T-cell (primary cell): ENCODE measurements around the gene LYST. TPM values are rescaled to one million over a fixed set of nuclear protein-coding genes. Genes with fewer than 3 reads are reported as not detected.
A peak's percentile ranks its signal among the peaks of the same experiment; 100 is the strongest.

Source experiments
- ATAC-seq, 4 experiments: fragments of 200-7000 bp in 3 of 4; fragments of 150-1000 bp in 1 of 4; cut with Tn5 transposase; replicated peaks in 1 of 4; 1 replicate in 3 of 4; 2 replicates in 1 of 4; pipeline ENCODE4 v1.10.0; 2021; ENCODE audit warnings: moderate library complexity in 3 of 4, mild to moderate bottlenecking in 2 of 4, moderate number of reproducible peaks in 1 of 4
- CTCF ChIA-PET, 2 donors: fragments of 300-600 bp; sonication (Branson Sonifier 250); formaldehyde crosslinking; loops; one replicate each; lab custom pipeline; 2022; ENCODE audit warnings: antibody characterized with exemption in 2 of 2; lab: Charles Lee
- POLR2A ChIA-PET, 2 donors: fragments of 300-600 bp; sonication (Branson Sonifier 250); formaldehyde crosslinking; loops; one replicate each; lab custom pipeline; 2022; ENCODE audit warnings: antibody characterized with exemption in 2 of 2; lab: Charles Lee
- DNase-seq, 35 experiments: peaks; one replicate each; pipeline versions ENCODE4 v3.0.0 to v3.0.0-alpha.2; 2013 to 2023
- H3K27ac ChIP-seq: one replicate; pipeline ENCODE4 v1.5.1; 2013; ENCODE audit warnings: low read length
- H3K27me3 ChIP-seq, 2 experiments: replicated peaks in 1 of 2; 1 replicate in 1 of 2; 2 replicates in 1 of 2; pipeline versions ENCODE4 v1.6.1 to v1.7.0; 2013; ENCODE audit warnings: low read length in 1 of 2, mixed read lengths in 1 of 2; ENCODE audit not compliant: control insufficient read depth in 2 of 2, insufficient read depth in 2 of 2; ENCODE audit errors: extremely low read depth in 1 of 2
- H3K36me3 ChIP-seq, 2 donors: 1 replicate in 1 of 2; 2 replicates in 1 of 2; pipeline versions ENCODE4 v1.6.1 to v1.7.0; 2013; ENCODE audit warnings: low read length in 1 of 2; ENCODE audit not compliant: control insufficient read depth in 2 of 2, insufficient read depth in 1 of 2; ENCODE audit errors: extremely low read depth in 1 of 2
- H3K4me1 ChIP-seq, 2 experiments: 1 replicate in 1 of 2; 2 replicates in 1 of 2; pipeline versions ENCODE4 v1.6.1 to v1.7.0; 2013; ENCODE audit warnings: low read length in 2 of 2, mixed read lengths in 1 of 2; ENCODE audit not compliant: insufficient read depth in 2 of 2, control insufficient read depth in 1 of 2; ENCODE audit errors: extremely low read depth in 1 of 2
- H3K4me3 ChIP-seq, 2 donors: 1 replicate in 1 of 2; 2 replicates in 1 of 2; pipeline versions ENCODE4 v1.5.1 to v1.7.0; 2013; ENCODE audit warnings: mild to moderate bottlenecking in 2 of 2, low read length in 1 of 2, moderate library complexity in 1 of 2; ENCODE audit not compliant: control insufficient read depth in 1 of 2; ENCODE audit errors: extremely low read depth in 1 of 2
- H3K9me3 ChIP-seq: 2 replicates; pipeline ENCODE4 v1.7.0; 2013
- H3K27ac Mint-ChIP-seq, 2 donors: one replicate each; pipeline ENCODE4 v1.8.0; 2020 to 2021; ENCODE audit warnings: mild to moderate bottlenecking in 2 of 2, mixed read lengths in 2 of 2
- H3K27me3 Mint-ChIP-seq, 2 donors: one replicate each; pipeline ENCODE4 v1.8.0; 2021 to 2022; ENCODE audit warnings: mixed read lengths in 2 of 2
- H3K36me3 Mint-ChIP-seq: one replicate; pipeline ENCODE4 v1.8.0; 2021; ENCODE audit warnings: mixed read lengths
- H3K4me1 Mint-ChIP-seq, 3 donors: one replicate each; pipeline ENCODE4 v1.8.0; 2020 to 2022; ENCODE audit warnings: mixed read lengths in 3 of 3, mild to moderate bottlenecking in 1 of 3
- H3K4me3 Mint-ChIP-seq, 3 donors: one replicate each; pipeline ENCODE4 v1.8.0; 2020 to 2022; ENCODE audit warnings: mild to moderate bottlenecking in 3 of 3, mixed read lengths in 3 of 3, moderate library complexity in 3 of 3
- H3K9me3 Mint-ChIP-seq, 3 donors: one replicate each; pipeline ENCODE4 v1.8.0; 2020 to 2022; ENCODE audit warnings: mixed read lengths in 3 of 3
- WGBS: methylation state at CpG from one replicate; pipeline ENCODE4 v1.1.5; 2013; ENCODE audit warnings: missing lambda C conversion rate; ENCODE audit not compliant: insufficient coverage; 5-methylcytosine and 5-hydroxymethylcytosine counted together
- total RNA-seq, 35 experiments: library from RNA in 6 of 35; stranded (reverse) in 6 of 35; fragments of 120-200 nt in 1 of 35; gene quantifications; one replicate each; pipeline versions ENCODE4 v1.2.1 to v1.2.4 and lab custom pipeline; 2013 to 2026

Gene LYST
- total RNA-seq, 5 donors from 2014 or later (not counting 1 experiment from before 2014, with no cell fraction given): 19.7 to 37.9 (median 29.1) TPM

GRCh38 chr1:235888119-235888643 lies 21.5 kb upstream of the LYST start:
- CTCF ChIA-PET: interaction anchor here in 1 of 2 donors (0.6 to 1.8 kb wide), 4 partner anchors 32 to 93 kb away, joined by 3 to 7 read pairs (median 4); no protein-coding TSS in a partner anchor
- 0% methylated on average over 1 of the region's 8 CpGs for WGBS
- peak in 32 of 35 experiments; percentile 15 to 75 (median 40) for DNase-seq
- Histone ChIP-seq H3K4me3 (peak overlapping the region in 1 of 2 donors; percentile 29), H3K9me3 (no peaks in the 10 kb centered on the region), H3K36me3 (no peaks in the 10 kb centered on the region), H3K27me3 (no peaks in the 10 kb centered on the region), H3K27ac (peak overlapping the region; percentile 90), H3K4me1 (peaks cover 7 to 27% of the 10 kb centered on the region in 2 experiments)
- Mint-ChIP-seq H3K27me3 (no peaks in the 10 kb centered on the region), H3K4me3 (peak overlapping the region; percentile 68 to 80 (median 75)), H3K9me3 (no peaks in the 10 kb centered on the region), H3K4me1 (peaks cover 22 to 28% (median 22%) of the 10 kb centered on the region in 3 donors), H3K36me3 (no peaks in the 10 kb centered on the region), H3K27ac (peak overlapping the region; percentile 95 to 98)
- peak; percentile 90 to 97 (median 94) for ATAC-seq
- POLR2A ChIA-PET: interaction anchor here in 1 of 2 donors (1.6 kb wide), 1 partner anchor 12 kb away, joined by 4 read pairs; no protein-coding TSS in a partner anchor

GRCh38 chr1:235887676-235888075 lies 21.0 kb upstream of the LYST start:
- DNase-seq (no peak), ATAC-seq (peak in 1 of 4 experiments; percentile 10)
- Histone ChIP-seq H3K27ac (peak overlapping the region; percentile 90), H3K27me3 (no peaks in the 10 kb centered on the region), H3K4me1 (peaks cover 7 to 27% of the 10 kb centered on the region in 2 experiments), H3K36me3 (no peaks in the 10 kb centered on the region), H3K9me3 (no peaks in the 10 kb centered on the region), H3K4me3 (no peak overlapping the region)
- Mint-ChIP-seq H3K36me3 (no peaks in the 10 kb centered on the region), H3K4me1 (peaks cover 22 to 28% (median 22%) of the 10 kb centered on the region in 3 donors), H3K27ac (peak overlapping the region; percentile 62 to 98), H3K4me3 (peak overlapping the region in 2 of 3 donors; percentile 9 to 75), H3K9me3 (no peaks in the 10 kb centered on the region), H3K27me3 (no peaks in the 10 kb centered on the region)
- CTCF ChIA-PET: interaction anchor here in 1 of 2 donors (1.2 to 1.8 kb wide), 2 partner anchors 84 to 94 kb away, joined by 3 to 7 read pairs; no protein-coding TSS in a partner anchor
- POLR2A ChIA-PET: interaction anchor here in 1 of 2 donors (1.6 kb wide), 1 partner anchor 11 kb away, joined by 4 read pairs; no protein-coding TSS in a partner anchor
- no CpG with 5 or more reads among the region's 2 CpGs for WGBS

- H3K4me3 Mint-ChIP-seq: no peak overlapping the region
- ATAC-seq (no peak), DNase-seq (no peak)
- Histone ChIP-seq H3K27ac (peak overlapping the region; percentile 52), H3K36me3 (no peaks in the 10 kb centered on the region), H3K4me1 (peaks cover 7 to 22% of the 10 kb centered on the region in 2 experiments), H3K9me3 (no peaks in the 10 kb centered on the region), H3K4me3 (no peak overlapping the region), H3K27me3 (no peaks in the 10 kb centered on the region)
- no CpG with 5 or more reads among the region's 3 CpGs for WGBS
- ChIA-PET POLR2A (interaction anchor here in 1 of 2 donors (0.6 kb wide), 1 partner anchor 39 kb away, joined by 3 read pairs; no protein-coding TSS in a partner anchor), CTCF (interaction anchor here (0.6 to 1.2 kb wide), 4 partner anchors 58 to 347 kb away, joined by 3 to 5 read pairs (median 4); no protein-coding TSS in a partner anchor)
- H3K9me3 Mint-ChIP-seq: no peaks in the 10 kb centered on the region
- no peaks in the 10 kb centered on the region for H3K36me3 Mint-ChIP-seq
- H3K27ac Mint-ChIP-seq: peak overlapping the region; percentile 28 to 61
- H3K27me3 Mint-ChIP-seq: no peaks in the 10 kb centered on the region
- peaks cover 22 to 28% (median 22%) of the 10 kb centered on the region in 3 donors for H3K4me1 Mint-ChIP-seq
These were observed 19.1 kb upstream of the LYST start for GRCh38 chr1:235885655-235886262.

GRCh38 chr1:235883261-235883927 lies 16.7 kb upstream of the LYST start:
- H3K4me3 Mint-ChIP-seq: no peak overlapping the region
- H3K27ac ChIP-seq: no peak overlapping the region

GRCh38 chr1:235882816-235883215 lies 16.1 kb upstream of the LYST start:
- Mint-ChIP-seq H3K36me3 (no peaks in the 10 kb centered on the region), H3K4me1 (peaks cover 12 to 32% (median 25%) of the 10 kb centered on the region in 3 donors), H3K27me3 (no peaks in the 10 kb centered on the region), H3K9me3 (no peaks in the 10 kb centered on the region), H3K27ac (no peak overlapping the region), H3K4me3 (no peak overlapping the region)
- Histone ChIP-seq H3K36me3 (no peaks in the 10 kb centered on the region), H3K4me1 (peaks cover 2 to 24% of the 10 kb centered on the region in 2 experiments), H3K27ac (no peak overlapping the region), H3K4me3 (no peak overlapping the region), H3K9me3 (no peaks in the 10 kb centered on the region), H3K27me3 (no peaks in the 10 kb centered on the region)
- POLR2A ChIA-PET: no interaction called here
- WGBS: 87% methylated on average over 6 of the region's 6 CpGs
- ATAC-seq (no peak), DNase-seq (no peak)
- CTCF ChIA-PET: interaction anchor here in 1 of 2 donors (1.0 kb wide), 1 partner anchor 89 kb away, joined by 3 read pairs; no protein-coding TSS in a partner anchor

More at GRCh38 chr1:235883261-235883927, 16.7 kb upstream of the LYST start:
- Mint-ChIP-seq H3K4me1 (peaks cover 17 to 35% (median 25%) of the 10 kb centered on the region in 3 donors), H3K27me3 (no peaks in the 10 kb centered on the region), H3K36me3 (no peaks in the 10 kb centered on the region), H3K27ac (no peak overlapping the region), H3K9me3 (no peaks in the 10 kb centered on the region)
- DNase-seq: no peak
- ChIA-PET CTCF (interaction anchor here in 1 of 2 donors (1.0 kb wide), 1 partner anchor 88 kb away, joined by 3 read pairs; no protein-coding TSS in a partner anchor), POLR2A (no interaction called here)
- Histone ChIP-seq H3K27me3 (no peaks in the 10 kb centered on the region), H3K4me1 (peaks cover 3 to 28% of the 10 kb centered on the region in 2 experiments), H3K36me3 (no peaks in the 10 kb centered on the region), H3K9me3 (no peaks in the 10 kb centered on the region), H3K4me3 (no peak overlapping the region)
- no peak for ATAC-seq
- 65% methylated on average over 11 of the region's 12 CpGs for WGBS
